Choroid plexus epithelial cell (primary cell): ENCODE results near the gene APLNR.
A peak's percentile ranks its signal among the peaks of the same experiment; 100 is the strongest.

ENCODE experiments used
- DNase-seq: peaks from one replicate; pipeline ENCODE4 v3.0.0-alpha.2; 2010; ENCODE audit warnings: low read depth
- H3K4me3 ChIP-seq: 2 replicates; pipeline ENCODE4 v1.5.1; 2011; ENCODE audit warnings: low read depth, mild to moderate bottlenecking, control low read depth, low read length, moderate library complexity
- CTCF ChIP-seq: conservative IDR thresholded peaks from 2 replicates; pipeline ENCODE4 v1.5.1; 2011; ENCODE audit warnings: low read depth, mild to moderate bottlenecking, control low read depth, inconsistent platforms, low read length, moderate library complexity

Gene APLNR

GRCh38 chr11:57251491-57252104 lies 14.5 kb upstream of the APLNR start:
- peak; percentile 60 for DNase-seq
- no peak for TF ChIP-seq CTCF
- H3K4me3 ChIP-seq = no peak overlapping the region

GRCh38 chr11:57251037-57251436 lies 14.0 kb upstream of the APLNR start:
- no peak for DNase-seq
- H3K4me3 ChIP-seq = no peak overlapping the region
- no peak for TF ChIP-seq CTCF

GRCh38 chr11:57249384-57250319 lies 12.6 kb upstream of the APLNR start:
- H3K4me3 ChIP-seq = no peak overlapping the region
- DNase-seq = peak; percentile 78
- TF ChIP-seq CTCF = peak; percentile 92

- no peak overlapping the region for H3K4me3 ChIP-seq
- TF ChIP-seq CTCF = peak; percentile 67
- DNase-seq = peak; percentile 70
Observed at GRCh38 chr11:57248780-57249383, 11.8 kb upstream of the APLNR start.

GRCh38 chr11:57244911-57245310 lies 7.9 kb upstream of the APLNR start:
- no peak for TF ChIP-seq CTCF
- H3K4me3 ChIP-seq = no peak overlapping the region
- DNase-seq = no peak

GRCh38 chr11:57241353-57241972 lies 4.4 kb upstream of the APLNR start:
- TF ChIP-seq CTCF = no peak
- DNase-seq = no peak
- no peak overlapping the region for H3K4me3 ChIP-seq
